SJSA1 (cell line): ENCODE measurements around the gene NEK3. TPM values are rescaled to one million over a fixed set of nuclear protein-coding genes. Genes with fewer than 3 reads are reported as not detected.
"Not testable (repeated sequence)": the region's sequence is repeated elsewhere in the genome, so short reads cannot be mapped to it uniquely, and the experiment has no call there.

ENCODE experiments used
- DNase-seq, 2 experiments: peaks; one replicate each; pipeline ENCODE4 v3.0.0-alpha.2; 2015 to 2020; ENCODE audit warnings: low spot score in 2 of 2, low read depth in 1 of 2
- H3K27ac ChIP-seq: fragments of 250-450 bp; sonication (Bioruptor Pico); 2 replicates; pipeline ENCODE4 v1.5.1; 2020; ENCODE audit warnings: mild to moderate bottlenecking, moderate library complexity
- H3K27me3 ChIP-seq: fragments of 250-450 bp; sonication (Bioruptor Pico); replicated peaks from 2 replicates; pipeline ENCODE4 v1.5.1; 2020; ENCODE audit warnings: mild to moderate bottlenecking, moderate library complexity
- H3K36me3 ChIP-seq: fragments of 250-450 bp; sonication (Bioruptor Pico); 2 replicates; pipeline ENCODE4 v1.5.1; 2020; ENCODE audit warnings: mild to moderate bottlenecking
- H3K4me1 ChIP-seq: fragments of 250-450 bp; sonication (Bioruptor Pico); replicated peaks from 2 replicates; pipeline ENCODE4 v1.6.1; 2021; ENCODE audit warnings: mild to moderate bottlenecking
- H3K4me3 ChIP-seq: fragments of 250-450 bp; sonication (Bioruptor Pico); 2 replicates; pipeline ENCODE4 v1.5.1; 2020; ENCODE audit warnings: mild to moderate bottlenecking
- H3K9me3 ChIP-seq: fragments of 250-450 bp; sonication (Bioruptor Pico); replicated peaks from 2 replicates; pipeline ENCODE4 v1.5.1; 2020; ENCODE audit warnings: mild to moderate bottlenecking
- total RNA-seq: library from RNA; depleted of rRNA; stranded (reverse); fragments of >200 nt; shearing (Covaris generic); gene quantifications from 2 replicates; pipeline ENCODE4 v1.2.3, GENCODE V29; 2014; rRNA removed

The NEK3 gene
- total RNA-seq, 1 experiment from 2014 or later = 8.7 TPM

GRCh38 chr13:52084981-52085380 is 74.4 kb downstream of the NEK3 start:
- not testable (repeated sequence) for H3K4me3 ChIP-seq, H3K4me1 ChIP-seq, H3K36me3 ChIP-seq, H3K9me3 ChIP-seq, DNase-seq, H3K27me3 ChIP-seq, H3K27ac ChIP-seq

Other genes starting within 250 kb of the NEK3 start
- 2.2 and 3.5 TPM in 2 replicates for gene ATP7B, start 148.1 kb downstream of the NEK3 start, total RNA-seq
- gene ALG11, start 147.2 kb downstream of the NEK3 start, total RNA-seq = 21.9 and 25.3 TPM in 2 replicates
- gene UTP14C, start 134.9 kb downstream of the NEK3 start, total RNA-seq = 12.1 and 16.7 TPM in 2 replicates
- not detected in 2 replicates for gene NEK5, start 30.5 kb downstream of the NEK3 start, total RNA-seq
- gene THSD1, start 246.6 kb upstream of the NEK3 start, total RNA-seq = 0.34 and 0.75 TPM in 2 replicates